ENCODE data around the gene VWA5B1. TPM values are rescaled to one million over a fixed set of nuclear protein-coding genes. Genes with fewer than 3 reads are reported as not detected.

Gene VWA5B1
- total RNA-seq, 1 donor from 2014 or later: 1.9 TPM

- Mint-ChIP-seq H3K4me3 (no peak overlapping the region), H3K27ac (no peak overlapping the region), H3K27me3 (peaks cover 87% of the 10 kb centered on the region), H3K9me3 (no peaks in the 10 kb centered on the region), H3K36me3 (no peaks in the 10 kb centered on the region), H3K4me1 (ENCODE audit: unreplicated experiment) (peaks cover 9% of the 10 kb centered on the region)
- DNase-seq (ENCODE audit: extremely low spot score, unreplicated experiment): no peak
- no peak for TF ChIP-seq CTCF (conservative IDR thresholded peaks at IDR 0.05)
Measured at GRCh38 chr1:20404466-20404865, 113.8 kb downstream of the VWA5B1 start.

Other genes with a start within 250 kb of the VWA5B1 start
- not detected in 2 replicates for gene PLA2G5, start 220.7 kb upstream of the VWA5B1 start, total RNA-seq (ENCODE audit: low replicate concordance)
- gene PLA2G2D, start 171.3 kb upstream of the VWA5B1 start, total RNA-seq (ENCODE audit: low replicate concordance): not detected in 2 replicates
- not detected in 2 replicates for gene PLA2G2F, start 151.6 kb upstream of the VWA5B1 start, total RNA-seq (ENCODE audit: low replicate concordance)
- gene UBXN10, start 104.8 kb upstream of the VWA5B1 start, total RNA-seq (ENCODE audit: low replicate concordance): 1.6 and 5.0 TPM in 2 replicates
- not detected in 2 replicates for gene PLA2G2C, start 104.4 kb upstream of the VWA5B1 start, total RNA-seq (ENCODE audit: low replicate concordance)
- 28.9 and 43.0 TPM in 2 replicates for gene CAMK2N1, start 195.3 kb downstream of the VWA5B1 start, total RNA-seq (ENCODE audit: low replicate concordance)
- gene MUL1, start 217.3 kb downstream of the VWA5B1 start, total RNA-seq (ENCODE audit: low replicate concordance): 31.1 and 38.4 TPM in 2 replicates

Data from type B pancreatic cell (in vitro differentiated cells).